ENCODE results near the gene PDE4D. TPM values are rescaled to one million over a fixed set of nuclear protein-coding genes. Genes with fewer than 3 reads are reported as not detected.
"Not testable (repeated sequence)": the region's sequence is repeated elsewhere in the genome, so short reads cannot be mapped to it uniquely, and the experiment has no call there.

The PDE4D gene
- polyA plus RNA-seq, 1 donor, result 40.8 TPM

DNA sequence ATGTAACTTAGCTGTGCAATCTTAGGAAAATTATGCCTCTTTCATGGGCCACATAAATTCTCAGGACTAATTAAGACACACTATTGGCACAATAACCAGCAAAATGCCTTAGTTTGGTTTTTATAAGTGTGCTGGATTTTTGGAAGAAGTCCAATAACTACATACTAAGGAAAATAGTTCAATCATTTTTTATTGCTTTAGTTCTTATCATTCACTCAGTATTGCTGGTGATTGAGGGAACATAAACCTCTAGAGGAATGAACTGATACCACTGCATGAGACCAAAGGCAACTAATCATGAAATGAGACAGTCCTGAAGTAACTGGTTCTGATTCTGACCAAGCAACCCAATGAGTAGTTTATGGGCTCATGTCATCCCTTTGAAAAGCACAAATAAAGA, 571.5 kb downstream of the PDE4D start:
- no peak for DNase-seq

DNA sequence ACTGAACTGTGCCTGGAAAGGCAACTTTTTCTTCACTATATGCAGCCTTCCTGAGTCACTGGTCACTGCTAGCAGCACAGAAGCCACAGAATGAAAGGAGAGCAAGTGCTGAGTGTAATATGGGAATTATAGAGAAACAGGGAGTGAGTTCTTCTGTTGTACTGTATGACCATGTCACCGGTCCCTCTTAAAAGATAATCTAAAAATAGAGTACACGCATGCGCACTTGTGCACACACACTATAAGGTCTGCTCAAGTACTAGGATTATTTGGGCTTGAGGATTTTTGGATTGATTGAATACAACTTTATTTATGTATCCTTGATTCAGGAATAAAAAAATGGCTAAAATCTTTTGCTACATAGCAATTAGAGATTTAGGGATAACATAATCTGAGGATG, 571.9 kb downstream of the PDE4D start:
- DNase-seq, result no peak

DNA sequence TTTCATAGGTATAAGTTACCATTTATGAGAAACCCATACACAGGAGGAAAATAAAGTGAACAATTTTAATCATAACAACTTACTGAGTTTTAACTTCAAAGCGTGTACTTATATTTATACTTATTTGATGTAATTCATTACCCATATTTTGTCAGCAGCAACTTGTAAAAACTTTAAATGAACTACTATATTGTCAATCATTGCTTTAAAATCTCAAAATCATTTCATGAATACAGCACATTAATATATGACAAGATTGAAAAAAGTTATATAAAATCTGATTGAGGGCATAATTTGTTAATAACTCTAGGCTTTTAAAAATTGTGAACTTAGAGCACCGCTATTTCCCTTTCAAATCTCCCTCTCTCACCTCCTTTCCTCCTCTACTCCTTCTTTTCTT, 573.1 kb downstream of the PDE4D start:
- no peak for DNase-seq

DNA sequence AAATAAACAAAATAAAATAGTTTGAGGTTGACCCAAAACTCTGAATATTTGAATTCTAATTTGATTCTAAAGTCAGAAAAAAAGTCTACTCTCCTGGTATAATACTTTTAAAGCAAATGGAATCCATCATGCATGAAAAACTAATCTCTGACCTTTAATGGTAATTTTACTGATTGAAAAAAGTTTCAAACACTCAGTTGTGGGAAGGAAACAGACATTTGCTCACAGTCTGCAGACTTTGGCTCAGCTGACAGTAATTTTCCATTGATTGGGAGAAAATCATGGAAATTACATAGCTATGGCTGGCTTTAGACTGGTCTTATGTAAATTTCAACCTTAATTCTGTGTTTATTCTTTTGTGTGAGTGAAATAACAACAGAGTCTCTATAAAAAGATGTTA, 574.3 kb downstream of the PDE4D start:
- peak; percentile 72 for DNase-seq

DNA sequence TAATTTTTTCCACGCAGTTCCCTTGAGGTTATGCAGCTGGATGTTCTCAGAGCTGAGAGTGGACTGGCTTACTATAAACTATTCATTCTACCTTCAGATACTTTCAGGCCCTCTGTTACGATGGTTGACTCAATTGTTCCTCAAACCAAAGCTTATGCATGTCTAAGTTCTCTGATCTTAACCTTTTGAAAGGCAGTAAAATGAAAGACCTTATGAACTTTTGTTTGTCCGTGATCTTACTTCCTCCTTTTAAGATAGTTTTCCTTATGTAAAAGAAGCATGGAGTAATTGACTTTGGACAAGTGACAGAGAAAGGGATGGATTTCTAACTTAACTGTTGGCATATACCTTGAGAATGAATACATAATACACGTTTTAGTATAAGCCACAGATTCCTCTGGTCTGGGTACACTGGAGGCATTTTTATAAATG, 575.7 kb downstream of the PDE4D start:
- no peak for DNase-seq

DNA sequence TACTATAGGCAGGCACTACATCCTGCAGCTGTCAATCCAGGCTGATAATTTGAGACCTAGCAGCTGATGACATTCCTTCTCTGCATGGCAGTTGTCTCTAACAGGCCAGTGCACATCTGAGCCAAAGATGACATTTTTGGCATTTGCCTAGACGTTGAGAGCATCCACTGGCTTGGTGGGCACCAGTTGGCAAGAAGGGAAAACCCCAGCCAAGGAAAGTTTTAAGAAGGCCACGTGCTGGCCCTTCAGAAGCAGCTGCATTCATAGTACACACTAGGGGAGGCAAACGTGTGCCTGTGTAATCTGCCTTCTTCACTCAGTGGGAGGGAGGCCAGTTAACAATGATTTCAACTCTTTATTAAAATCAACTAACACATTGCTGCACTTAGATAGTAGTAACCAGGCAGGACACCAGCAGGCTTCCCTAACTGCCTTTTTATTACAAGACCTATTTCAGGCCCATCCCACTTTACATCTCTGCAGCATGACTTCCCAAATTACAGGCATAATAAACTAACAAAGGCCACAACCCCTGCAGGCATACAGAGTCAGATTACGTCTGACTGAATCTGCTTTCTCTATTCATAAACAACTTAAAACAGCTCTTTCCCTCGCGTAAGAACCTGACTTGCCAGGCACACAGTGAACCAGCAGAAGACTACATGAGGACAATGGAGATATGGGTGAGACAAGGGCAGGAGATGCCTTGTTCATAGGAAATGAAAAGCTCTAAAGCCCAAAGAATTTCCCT, 576.3 kb downstream of the PDE4D start:
- peak; percentile 80 for DNase-seq

GRCh38 chr5:59312223-59312622, 581.3 kb downstream of the PDE4D start:
- no peak for DNase-seq

GRCh38 chr5:59308685-59309084, 584.8 kb downstream of the PDE4D start:
- not testable (repeated sequence) for DNase-seq

DNA sequence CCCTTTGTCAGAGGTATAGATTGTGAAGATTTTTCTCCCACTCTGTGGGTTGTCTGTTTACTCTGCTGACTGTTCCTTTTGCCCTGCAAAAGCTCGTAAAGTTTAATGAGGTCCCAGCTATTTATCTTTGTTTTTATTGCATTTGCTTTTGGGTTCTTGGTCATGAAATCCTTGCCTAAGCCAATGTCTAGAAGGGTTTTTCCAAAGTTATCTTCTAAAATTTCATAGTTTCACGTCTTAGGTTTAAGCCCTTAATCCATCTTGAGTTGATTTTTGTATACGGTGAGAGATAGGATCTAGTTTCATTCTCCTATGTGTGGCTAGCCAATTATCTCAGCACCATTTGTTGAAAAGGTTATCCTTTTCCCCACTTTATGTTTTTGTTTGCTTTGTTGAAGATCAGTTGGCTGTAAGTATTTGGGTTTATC, 590.2 kb downstream of the PDE4D start:
- DNase-seq, result not testable (repeated sequence)

- not testable (repeated sequence) for DNase-seq
Observed at GRCh38 chr5:59302509-59302908, 591.0 kb downstream of the PDE4D start.

- DNase-seq, result no peak
Observed at GRCh38 chr5:59301727-59302126, 591.8 kb downstream of the PDE4D start.

GRCh38 chr5:59300930-59301329, 592.6 kb downstream of the PDE4D start:
- DNase-seq, result no peak

- DNase-seq, result no peak
Observed at GRCh38 chr5:59299006-59299405, 594.5 kb downstream of the PDE4D start.

DNA sequence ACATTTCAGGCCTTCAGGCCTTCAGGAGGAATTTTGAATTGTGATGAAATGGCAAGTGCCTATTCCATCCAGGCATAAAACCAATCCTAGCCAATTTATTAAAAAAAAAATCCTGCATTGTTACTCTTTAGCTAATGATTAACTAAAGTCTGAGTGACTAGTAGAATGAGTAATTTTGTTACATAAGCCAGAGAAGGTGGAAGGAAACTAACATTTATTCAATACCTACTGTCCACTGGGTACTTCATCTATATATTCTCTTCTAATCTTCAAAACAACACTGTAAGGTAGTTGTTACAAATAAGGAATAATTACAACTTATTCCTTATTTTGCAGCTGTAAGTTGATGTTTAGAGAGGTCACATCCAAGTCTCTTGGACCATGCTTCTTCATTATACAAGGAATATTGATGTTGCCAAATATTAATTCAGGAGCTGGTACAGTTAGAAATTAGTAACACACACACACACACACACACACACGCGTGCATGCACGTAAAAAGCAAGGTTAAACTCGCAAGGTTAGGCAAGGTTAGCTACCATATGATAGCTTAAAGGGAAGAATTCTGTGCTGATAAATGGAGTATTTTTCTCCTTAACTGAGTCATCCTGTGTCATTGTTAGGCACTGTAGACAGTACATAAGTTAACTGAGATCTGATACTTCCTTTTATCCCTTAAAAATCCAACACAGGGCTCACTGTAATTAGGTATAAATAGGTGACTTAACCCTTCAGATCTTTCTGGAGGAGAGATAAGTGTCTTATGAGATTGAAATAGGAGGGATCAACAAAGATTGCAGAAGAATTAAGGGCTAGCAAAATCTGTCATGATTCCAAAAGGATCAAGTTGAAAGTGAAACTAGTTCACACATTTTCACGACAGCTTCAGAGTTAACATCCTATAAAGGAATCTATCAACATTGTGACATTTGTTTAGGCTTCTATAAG, 596.9 kb downstream of the PDE4D start:
- DNase-seq, result no peak

DNA sequence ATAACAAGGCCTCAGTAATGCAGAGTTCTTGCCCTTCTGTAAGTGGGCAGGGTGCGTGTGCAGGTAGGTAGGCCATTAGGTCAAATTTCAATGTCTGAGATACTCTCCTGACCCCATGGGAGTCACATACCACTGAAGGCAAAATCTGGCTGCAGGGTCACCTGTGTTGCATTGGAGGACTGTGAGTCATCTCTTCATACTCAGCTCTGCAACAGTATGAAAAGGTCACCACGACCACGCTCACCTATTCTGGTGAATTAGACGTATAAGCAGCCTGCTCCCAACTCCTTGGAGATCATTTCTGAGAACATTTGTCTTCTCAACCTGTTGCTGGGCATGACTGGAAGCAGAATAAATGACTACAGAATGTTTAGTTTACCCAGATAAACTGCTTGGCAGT, 599.8 kb downstream of the PDE4D start:
- DNase-seq, result no peak

- no peak for DNase-seq
Observed at GRCh38 chr5:59291941-59292340, 601.6 kb downstream of the PDE4D start.

GRCh38 chr5:59287884-59288283, 605.6 kb downstream of the PDE4D start:
- no peak for DNase-seq

GRCh38 chr5:59287361-59287760, 606.2 kb downstream of the PDE4D start:
- DNase-seq, result no peak

DNA sequence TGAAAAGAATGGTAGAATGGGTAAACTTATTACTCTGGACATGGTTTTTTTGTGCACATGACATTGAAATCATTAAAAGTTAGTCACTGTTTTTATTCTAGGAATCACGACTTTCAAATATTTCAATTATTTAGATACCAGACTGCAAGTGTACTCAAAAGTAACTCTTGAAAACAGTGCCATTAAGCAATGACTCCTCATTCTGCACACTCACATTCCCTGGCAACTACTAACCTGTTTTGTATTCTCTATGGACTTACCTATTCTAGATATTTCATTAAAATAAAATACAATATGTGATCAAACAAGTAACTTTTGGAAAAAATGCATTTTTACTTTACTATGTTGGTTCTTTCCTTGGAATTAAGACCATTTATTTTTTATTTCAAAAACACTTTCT, 607.0 kb downstream of the PDE4D start:
- DNase-seq, result no peak

DNA sequence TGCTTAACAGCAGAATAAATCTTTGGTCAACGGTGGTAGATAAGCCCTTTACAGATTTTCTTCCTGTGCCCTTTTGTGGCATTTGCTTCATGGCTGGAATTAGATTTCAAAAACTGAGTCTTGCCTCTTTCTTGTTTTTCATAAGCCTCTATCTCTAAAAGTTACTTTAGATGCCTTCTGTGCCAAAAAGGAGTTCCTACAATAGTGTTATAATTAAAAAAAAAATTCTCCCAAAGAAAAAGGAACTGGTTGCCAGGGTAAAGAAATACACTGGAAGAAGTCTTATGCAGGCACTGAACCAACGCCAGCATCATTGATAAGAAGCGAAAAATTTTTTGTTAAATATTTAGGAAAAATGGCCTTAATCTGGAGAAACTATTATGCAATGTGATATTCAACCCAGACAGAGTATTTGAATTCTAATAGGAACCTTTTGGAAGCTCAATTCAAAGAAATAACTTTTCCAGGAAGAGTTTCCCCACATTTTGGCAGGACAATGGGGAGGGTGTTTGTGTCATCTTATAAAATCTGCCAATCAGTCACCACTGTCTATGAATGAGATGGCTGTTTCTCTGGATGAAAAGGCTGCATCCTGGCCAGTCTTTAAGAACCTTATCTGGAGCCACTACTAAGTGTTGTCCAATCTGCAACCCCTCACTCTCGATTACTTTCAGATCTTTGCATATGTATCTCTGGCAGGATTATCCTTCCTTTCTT, 608.1 kb downstream of the PDE4D start:
- peak; percentile 52 for DNase-seq

GRCh38 chr5:59282726-59283125, 610.8 kb downstream of the PDE4D start:
- DNase-seq, result no peak

DNA sequence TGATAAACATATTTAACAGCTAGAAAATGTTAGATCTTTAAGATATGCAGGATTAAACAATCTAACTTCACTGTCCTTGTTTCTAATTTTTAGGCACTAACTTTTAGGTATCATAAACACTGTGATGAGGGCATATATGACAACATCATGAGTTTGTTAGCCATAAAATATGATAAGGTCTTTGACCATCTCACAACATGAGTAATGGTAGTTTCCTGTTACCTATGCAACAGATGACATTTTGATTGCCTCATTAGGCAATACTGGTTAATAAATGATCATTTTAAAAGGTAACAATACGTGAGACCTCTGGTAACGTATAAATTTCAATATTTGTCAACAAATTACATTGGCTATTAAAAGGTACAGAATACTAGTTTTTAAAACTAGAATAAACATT, 613.5 kb downstream of the PDE4D start:
- no peak for DNase-seq

DNA sequence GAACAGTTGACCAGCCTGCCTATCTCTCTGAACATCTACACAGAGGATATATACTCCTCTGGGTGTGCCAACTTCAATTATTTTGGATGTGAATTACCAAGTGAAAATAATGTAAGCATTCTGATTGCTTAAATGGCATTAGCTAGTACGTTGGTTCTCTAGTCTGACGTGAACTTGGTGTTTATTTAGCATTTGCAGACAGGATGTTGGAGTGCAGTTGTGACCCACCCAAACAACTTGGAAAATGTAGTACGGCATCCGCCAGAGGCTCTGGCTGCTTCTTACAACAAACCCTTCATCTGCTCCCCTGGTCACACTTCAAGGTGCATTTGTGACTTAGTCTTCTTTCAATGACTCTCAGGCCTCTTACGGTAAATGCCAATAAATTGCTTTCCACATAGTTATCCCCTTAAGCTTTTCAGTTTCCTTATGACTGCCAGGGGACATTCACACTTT, 616.6 kb downstream of the PDE4D start:
- DNase-seq, result peak; percentile 42

Measured in hindlimb muscle (tissue), 1 donor.